Loucy (cell line): ENCODE data around the gene CENPP.

Experiments used
- H2AFZ ChIP-seq: fragments of 200-600 bp; sonication (generic); 2 replicates; pipeline ENCODE4 v1.6.0; 2016; ENCODE audit warnings: antibody characterized with exemption, mild to moderate bottlenecking, low read length, moderate library complexity
- H3F3A ChIP-seq: fragments of 200-600 bp; 2 replicates; pipeline ENCODE4 v1.6.0; 2016; ENCODE audit warnings: antibody characterized with exemption, low read depth, mild to moderate bottlenecking
- H3K27me3 ChIP-seq: fragments of 200-600 bp; sonication (generic); 2 replicates; pipeline ENCODE4 v1.6.1; 2014; ENCODE audit warnings: low read length, mild to moderate bottlenecking; ENCODE audit not compliant: insufficient read depth, poor library complexity, severe bottlenecking
- H3K36me3 ChIP-seq: fragments of 200-600 bp; sonication (generic); 2 replicates; pipeline ENCODE4 v1.6.1; 2016; ENCODE audit warnings: low read length; ENCODE audit not compliant: insufficient read depth
- H3K4me1 ChIP-seq: fragments of 200-600 bp; sonication (generic); 2 replicates; pipeline ENCODE4 v1.5.1; 2014; ENCODE audit warnings: low read length, mild to moderate bottlenecking; ENCODE audit not compliant: insufficient read depth, poor library complexity, severe bottlenecking
- H3K4me2 ChIP-seq: fragments of 200-600 bp; sonication (generic); 2 replicates; pipeline ENCODE4 v1.6.0; 2014; ENCODE audit warnings: antibody characterized with exemption, low read length, low read depth, mild to moderate bottlenecking; ENCODE audit not compliant: poor library complexity, severe bottlenecking
- H3K4me3 ChIP-seq: fragments of 200-600 bp; sonication (generic); 2 replicates; pipeline ENCODE4 v1.5.1; 2014; ENCODE audit warnings: low read length, mild to moderate bottlenecking, mixed read lengths; ENCODE audit not compliant: poor library complexity, severe bottlenecking
- H3K79me2 ChIP-seq: fragments of 200-600 bp; sonication (generic); 2 replicates; pipeline ENCODE4 v1.6.1; 2014; ENCODE audit warnings: low read length; ENCODE audit not compliant: insufficient read depth
- H3K9ac ChIP-seq: fragments of 200-600 bp; sonication (generic); 2 replicates; pipeline ENCODE4 v1.6.0; 2014; ENCODE audit warnings: mild to moderate bottlenecking, low read depth, low read length, moderate library complexity; ENCODE audit not compliant: poor library complexity, severe bottlenecking
- H3K9me2 ChIP-seq: fragments of 200-600 bp; sonication (generic); replicated peaks from 2 replicates; pipeline ENCODE4 v1.6.1; 2016; ENCODE audit warnings: low read depth, low read length, mixed read lengths
- H3K9me3 ChIP-seq: fragments of 200-600 bp; sonication (generic); 2 replicates; pipeline ENCODE4 v1.6.1; 2014; ENCODE audit warnings: mild to moderate bottlenecking, antibody characterized with exemption, low read length, low read depth; ENCODE audit not compliant: insufficient read depth
- H4K20me1 ChIP-seq: fragments of 200-600 bp; sonication (generic); 2 replicates; pipeline ENCODE4 v1.6.0; 2014; ENCODE audit warnings: antibody characterized with exemption, low read length, mild to moderate bottlenecking; ENCODE audit not compliant: insufficient read depth, poor library complexity, severe bottlenecking
- CTCF ChIP-seq: fragments of 200-600 bp; sonication (generic); conservative IDR thresholded peaks from 2 replicates; pipeline ENCODE4 v1.5.1; 2014; ENCODE audit warnings: mild to moderate bottlenecking, antibody characterized with exemption, low read length
- EZH2phosphoT487 ChIP-seq: fragments of 200-600 bp; IDR thresholded peaks from 2 replicates; pipeline ENCODE4 v1.6.1; 2018; ENCODE audit warnings: antibody characterized with exemption, mild to moderate bottlenecking, moderate library complexity, borderline replicate concordance

CENPP gene

GRCh38 chr9:92405818-92406217 lies 80.1 kb downstream of the CENPP start:
- Histone ChIP-seq H3K79me2 (peaks cover 75% of the 10 kb centered on the region), H3K9me3 (no peaks in the 10 kb centered on the region), H3K27me3 (no peaks in the 10 kb centered on the region), H2AFZ (no peak overlapping the region), H3K9me2 (no peaks in the 10 kb centered on the region), H3F3A (peaks cover 5% of the 10 kb centered on the region; the same call in 1 of the 2 replicates), H3K4me2 (peak overlapping the region; percentile 84), H3K36me3 (no peaks in the 10 kb centered on the region), H3K4me3 (peak overlapping the region; percentile 75), H3K4me1 (peaks cover 76% of the 10 kb centered on the region), H3K9ac (peak overlapping the region; percentile 78), H4K20me1 (no peaks in the 10 kb centered on the region)
- no peak for TF ChIP-seq CTCF
- TF ChIP-seq EZH2phosphoT487 = no peak

DNA sequence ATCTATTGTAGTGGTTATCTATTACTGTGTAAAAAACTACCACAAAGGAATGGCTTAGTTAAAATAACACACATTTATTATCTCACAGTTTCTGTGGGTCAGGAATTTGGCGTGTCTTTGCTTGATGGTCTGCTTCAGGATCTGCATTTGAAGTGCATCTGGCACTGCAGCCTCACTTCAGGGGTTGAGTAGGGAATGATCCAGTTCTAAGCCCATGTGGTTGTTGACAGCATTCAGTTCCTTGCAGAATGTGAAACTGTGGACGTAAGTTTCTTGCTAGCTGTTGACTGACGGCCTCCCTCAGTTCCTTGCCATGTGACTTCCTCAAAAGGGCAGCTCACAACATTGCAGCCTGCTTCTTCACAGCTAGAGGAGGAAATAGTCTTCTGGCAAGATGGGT lies 80.7 kb downstream of the CENPP start:
- H3K4me1 ChIP-seq = peaks cover 76% of the 10 kb centered on the region

DNA sequence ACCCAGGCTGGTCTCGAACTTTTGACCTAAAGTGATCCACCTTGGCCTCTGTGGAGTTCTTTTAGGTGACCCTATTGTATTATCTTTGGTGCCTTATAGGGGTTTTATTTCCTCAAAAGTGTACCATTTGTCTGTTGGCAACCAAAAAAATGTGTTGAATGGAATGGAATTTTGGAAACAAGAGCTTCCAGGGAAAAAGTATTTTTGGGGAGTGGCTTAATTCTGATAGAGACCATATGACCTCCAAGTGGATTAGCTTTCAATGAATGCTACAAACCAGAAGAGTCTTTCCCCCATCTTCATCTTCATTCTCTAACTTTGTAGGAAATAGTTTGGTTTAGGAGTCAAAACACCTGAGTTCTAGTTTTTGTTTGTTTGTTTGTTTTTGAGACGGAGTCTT lies 82.1 kb downstream of the CENPP start:
- Histone ChIP-seq H3F3A (peaks cover 5% of the 10 kb centered on the region; the same call in 1 of the 2 replicates), H3K79me2 (peaks cover 64% of the 10 kb centered on the region), H3K9me2 (no peaks in the 10 kb centered on the region), H3K4me1 (peaks cover 66% of the 10 kb centered on the region), H3K9ac (no peak overlapping the region), H3K27me3 (no peaks in the 10 kb centered on the region), H3K4me2 (peak overlapping the region; percentile 84), H3K4me3 (no peak overlapping the region), H3K36me3 (0 out of 2 replicates have a peak, but pooled peaks cover 2% of the 10 kb centered on the region), H3K9me3 (no peaks in the 10 kb centered on the region), H2AFZ (no peak overlapping the region), H4K20me1 (no peaks in the 10 kb centered on the region)
- no peak for TF ChIP-seq CTCF
- no peak for TF ChIP-seq EZH2phosphoT487

More for the DNA sequence above, 80.7 kb downstream of the CENPP start:
- H2AFZ ChIP-seq = peak overlapping the region; percentile 38
- no peaks in the 10 kb centered on the region for H3K9me3 ChIP-seq
- no peaks in the 10 kb centered on the region for H3K36me3 ChIP-seq
- H3F3A ChIP-seq = peaks cover 5% of the 10 kb centered on the region; the same call in 1 of the 2 replicates
- H3K27me3 ChIP-seq = no peaks in the 10 kb centered on the region
- no peaks in the 10 kb centered on the region for H3K9me2 ChIP-seq
- H3K4me3 ChIP-seq = peak overlapping the region; percentile 75
- peaks cover 69% of the 10 kb centered on the region for H3K79me2 ChIP-seq
- H4K20me1 ChIP-seq = no peaks in the 10 kb centered on the region
- peak overlapping the region; percentile 78 for H3K9ac ChIP-seq
- peak overlapping the region; percentile 84 for H3K4me2 ChIP-seq
- no peak for TF ChIP-seq EZH2phosphoT487
- no peak for TF ChIP-seq CTCF
